Natural killer cell (primary cell): ENCODE data around the gene SPATA2L. TPM values are rescaled to one million over a fixed set of nuclear protein-coding genes. Genes with fewer than 3 reads are reported as not detected.

Experiments
- ATAC-seq, 3 donors: fragments of 150-1000 bp in 2 of 3; fragments of 200-7000 bp in 1 of 3; cut with Tn5 transposase; 1 replicate in 1 of 3; 2 replicates in 2 of 3; pipeline ENCODE4 v1.10.0; 2021; ENCODE audit warnings: mild to moderate bottlenecking in 2 of 3, moderate library complexity in 2 of 3
- DNase-seq, 2 donors: peaks; one replicate each; pipeline versions ENCODE4 v3.0.0 to v3.0.0-alpha.2; 2013 to 2021; ENCODE audit warnings: mixed read lengths in 1 of 2
- H3K27ac ChIP-seq: one replicate; pipeline ENCODE4 v1.5.1; 2013; ENCODE audit warnings: mild to moderate bottlenecking, low read length
- H3K27me3 ChIP-seq: one replicate; pipeline ENCODE4 v1.6.1; 2013; ENCODE audit warnings: low read length; ENCODE audit not compliant: control insufficient read depth, insufficient read depth
- H3K36me3 ChIP-seq: one replicate; pipeline ENCODE4 v1.6.1; 2013; ENCODE audit warnings: low read length; ENCODE audit not compliant: control insufficient read depth, insufficient read depth
- H3K4me1 ChIP-seq: one replicate; pipeline ENCODE4 v1.6.1; 2013; ENCODE audit warnings: low read length; ENCODE audit not compliant: control insufficient read depth, insufficient read depth
- H3K4me3 ChIP-seq: one replicate; pipeline ENCODE4 v1.5.1; 2013; ENCODE audit warnings: low read length
- H3K9me3 ChIP-seq: one replicate; pipeline ENCODE4 v1.6.1; 2013; ENCODE audit warnings: low read length; ENCODE audit not compliant: control insufficient read depth, insufficient read depth
- H3K27ac Mint-ChIP-seq, 2 donors: one replicate each; pipeline ENCODE4 v1.8.0; 2022; ENCODE audit warnings: mild to moderate bottlenecking in 2 of 2, mixed read lengths in 2 of 2, moderate library complexity in 1 of 2
- H3K27me3 Mint-ChIP-seq, 2 donors: one replicate each; pipeline ENCODE4 v1.8.0; 2022; ENCODE audit warnings: low read depth in 2 of 2, mixed read lengths in 2 of 2
- H3K36me3 Mint-ChIP-seq: one replicate; pipeline ENCODE4 v1.8.0; 2022; ENCODE audit warnings: mixed read lengths
- H3K4me1 Mint-ChIP-seq, 2 donors: one replicate each; pipeline ENCODE4 v1.8.0; 2022; ENCODE audit warnings: mixed read lengths in 2 of 2
- H3K4me3 Mint-ChIP-seq: one replicate; pipeline ENCODE4 v1.8.0; 2022; ENCODE audit warnings: mild to moderate bottlenecking, moderate library complexity, mixed read lengths
- H3K9me3 Mint-ChIP-seq, 2 donors: one replicate each; pipeline ENCODE4 v1.8.0; 2022; ENCODE audit warnings: mixed read lengths in 2 of 2
- CTCF ChIP-seq: fragments of 200-600 bp; IDR thresholded peaks from one replicate; pipeline ENCODE4 v1.8.0; 2022; ENCODE audit warnings: antibody characterized with exemption
- WGBS: methylation state at CpG from one replicate; pipeline ENCODE4 v1.1.7; 2013; ENCODE audit warnings: missing lambda C conversion rate; ENCODE audit not compliant: insufficient coverage; 5-methylcytosine and 5-hydroxymethylcytosine counted together
- intact Hi-C: fragments of 100-400 bp; cut with micrococcal nuclease; formaldehyde crosslinking; loops from one replicate; pipeline ENCODE4 v1.14.2; 2022
- total RNA-seq, 4 donors: library from RNA; stranded (reverse); fragments of 120-200 nt in 1 of 4; gene quantifications; one replicate each; pipeline versions ENCODE4 v1.2.3 to v1.2.4, GENCODE V29; 2013 to 2022

The SPATA2L gene
- total RNA-seq, 3 donors from 2014 or later (not counting 1 experiment from before 2014, with no cell fraction given) = 23.1 to 37.9 (median 24.0) TPM

DNA sequence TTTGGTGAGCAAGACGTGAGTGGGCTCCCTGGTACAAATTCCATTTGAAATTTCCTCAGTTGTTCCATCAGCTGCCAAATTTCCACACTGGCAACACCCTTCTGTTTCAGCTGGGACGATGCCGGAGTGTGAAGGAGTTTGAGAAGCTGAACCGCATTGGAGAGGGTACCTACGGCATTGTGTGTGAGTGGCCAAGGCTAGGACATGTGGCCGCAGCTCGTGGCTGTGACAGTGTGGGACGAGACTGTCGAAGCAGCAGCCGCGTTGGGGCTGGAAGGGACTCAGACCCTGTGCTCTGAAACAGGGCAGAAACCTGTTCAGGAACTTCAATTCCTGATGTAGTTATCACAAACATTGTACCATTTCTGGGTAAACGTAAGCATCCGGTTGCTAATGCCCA, 12.4 kb downstream of the SPATA2L start:
- H3K4me1 Mint-ChIP-seq = peaks cover 7 to 29% of the 10 kb centered on the region in 2 donors
- Histone ChIP-seq H3K9me3 (no peaks in the 10 kb centered on the region), H3K4me1 (peaks cover 21% of the 10 kb centered on the region), H3K27me3 (no peaks in the 10 kb centered on the region), H3K36me3 (peaks cover 29% of the 10 kb centered on the region), H3K4me3 (no peak overlapping the region), H3K27ac (no peak overlapping the region)
- H3K9me3 Mint-ChIP-seq = no peaks in the 10 kb centered on the region
- intact Hi-C loops = no loop called here
- H3K27ac Mint-ChIP-seq = no peak overlapping the region
- 96% methylated on average over 13 of the region's 13 CpGs for WGBS
- H3K27me3 Mint-ChIP-seq = no peaks in the 10 kb centered on the region
- H3K4me3 Mint-ChIP-seq = no peak overlapping the region
- no peak for ATAC-seq
- H3K36me3 Mint-ChIP-seq = no peaks in the 10 kb centered on the region
- no peak for TF ChIP-seq CTCF
- DNase-seq = no peak

GRCh38 chr16:89688395-89688794, 13.1 kb downstream of the SPATA2L start:
- peaks cover 21% of the 10 kb centered on the region for H3K36me3 ChIP-seq
- WGBS = 92% methylated on average over 5 of the region's 5 CpGs
- no peaks in the 10 kb centered on the region for H3K36me3 Mint-ChIP-seq

DNA sequence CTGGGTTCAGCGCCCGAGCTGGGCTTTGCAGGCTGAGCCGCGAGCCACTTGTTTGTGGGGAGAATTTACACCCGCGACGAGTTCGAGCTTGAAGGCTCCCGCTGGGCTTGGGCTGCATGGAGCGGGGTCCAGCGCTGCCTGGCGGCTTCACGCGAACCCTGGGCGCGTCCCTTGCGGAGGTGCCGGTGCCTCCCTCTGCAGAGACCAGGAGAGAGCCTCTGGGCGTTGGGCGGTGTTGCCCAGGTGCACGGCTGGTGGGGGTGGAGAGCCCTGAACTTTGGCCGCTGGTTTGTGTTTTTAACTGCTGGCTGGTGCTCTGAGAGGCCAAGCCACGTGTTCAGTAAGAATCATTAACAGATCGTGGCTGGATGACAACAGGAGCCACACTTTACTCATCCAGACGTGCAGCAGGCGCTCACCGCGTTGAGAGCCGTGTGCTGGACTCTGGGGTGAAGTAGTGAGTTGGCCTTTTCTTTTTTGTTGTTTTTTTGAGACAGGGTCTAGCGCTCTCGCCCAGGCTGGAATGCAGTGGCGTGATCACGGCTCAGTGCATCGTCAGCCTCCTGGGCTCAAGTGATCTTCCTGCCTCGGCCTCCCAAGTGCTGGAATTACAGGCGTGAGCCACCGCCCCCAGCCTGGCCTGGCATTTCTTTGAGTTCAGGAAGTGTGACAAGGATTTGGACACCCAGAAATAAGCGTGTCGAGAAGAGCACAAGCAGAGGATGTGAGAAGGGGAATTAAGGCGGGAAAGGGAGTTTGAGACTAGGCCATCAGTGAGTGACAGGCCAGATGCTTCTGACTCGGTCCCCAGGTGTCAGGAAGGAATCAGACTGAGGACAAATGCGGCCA, 14.2 kb downstream of the SPATA2L start:
- Histone ChIP-seq H3K27me3 (no peaks in the 10 kb centered on the region), H3K36me3 (peaks cover 17% of the 10 kb centered on the region), H3K27ac (peak overlapping the region; percentile 29), H3K4me1 (peaks cover 19% of the 10 kb centered on the region), H3K4me3 (peak overlapping the region; percentile 52), H3K9me3 (no peaks in the 10 kb centered on the region)
- intact Hi-C loops = loop anchor here (2.0 kb wide), 1 partner anchor 13 kb away; the partner anchor contains the start of gene SPATA2L
- Mint-ChIP-seq H3K4me3 (peak overlapping the region; percentile 81), H3K4me1 (peaks cover 7 to 20% of the 10 kb centered on the region in 2 donors), H3K27ac (peak overlapping the region; percentile 89 to 92), H3K27me3 (no peaks in the 10 kb centered on the region), H3K9me3 (no peaks in the 10 kb centered on the region), H3K36me3 (no peaks in the 10 kb centered on the region)
- no peak for DNase-seq
- WGBS = 23% methylated on average over 42 of the region's 42 CpGs
- no peak for TF ChIP-seq CTCF
- peak; percentile 49 to 63 (median 59) for ATAC-seq

More at GRCh38 chr16:89688395-89688794, 13.1 kb downstream of the SPATA2L start:
- H3K27me3 Mint-ChIP-seq = no peaks in the 10 kb centered on the region
- Histone ChIP-seq H3K4me3 (no peak overlapping the region), H3K4me1 (peaks cover 19% of the 10 kb centered on the region), H3K27me3 (no peaks in the 10 kb centered on the region), H3K27ac (no peak overlapping the region), H3K9me3 (no peaks in the 10 kb centered on the region)
- TF ChIP-seq CTCF = no peak
- no peak overlapping the region for H3K27ac Mint-ChIP-seq
- intact Hi-C loops = no loop called here
- H3K4me1 Mint-ChIP-seq = peaks cover 7 to 23% of the 10 kb centered on the region in 2 donors
- ATAC-seq = no peak
- no peak for DNase-seq
- H3K4me3 Mint-ChIP-seq = peak overlapping the region; percentile 81
- H3K9me3 Mint-ChIP-seq = no peaks in the 10 kb centered on the region
